CMK (cell line): ENCODE data around the gene DPP4.
"Not testable (repeated sequence)": the region's sequence is repeated elsewhere in the genome, so short reads cannot be mapped to it uniquely, and the experiment has no call there.

Experiments
- DNase-seq: peaks from one replicate; pipeline ENCODE4 v3.0.0-alpha.2; 2010; ENCODE audit warnings: low read depth

The DPP4 gene

GRCh38 chr2:162057426-162057825 lies 16.6 kb downstream of the DPP4 start:
- DNase-seq = no peak

DNA sequence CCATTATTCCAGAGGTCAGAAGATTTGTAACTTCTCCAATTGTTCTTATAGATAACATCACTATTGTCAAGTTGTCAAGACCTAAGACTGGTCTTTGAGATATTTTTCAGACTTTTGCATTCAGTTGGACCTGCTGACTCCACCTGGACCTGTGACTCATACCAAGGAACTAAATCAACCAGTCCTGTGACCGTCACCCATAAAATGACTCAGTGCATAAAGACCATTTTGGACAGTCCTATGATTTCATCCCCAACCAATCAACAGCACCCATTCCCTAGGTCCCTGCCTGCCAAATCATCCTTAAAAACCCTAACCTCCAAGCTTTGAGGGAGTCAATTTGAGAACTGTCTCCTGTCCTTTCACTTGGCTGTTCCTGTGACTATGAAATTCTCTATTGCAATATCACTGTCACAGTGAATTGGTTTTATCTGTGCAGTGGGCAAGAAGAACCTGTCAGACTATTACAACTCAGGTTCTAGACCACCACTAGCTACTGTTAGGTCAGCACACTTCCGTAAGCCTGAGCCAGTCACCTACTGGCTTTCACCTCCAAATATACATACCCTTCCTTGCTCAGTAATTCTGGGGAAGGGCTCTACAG lies 17.1 kb downstream of the DPP4 start:
- DNase-seq = no peak

DNA sequence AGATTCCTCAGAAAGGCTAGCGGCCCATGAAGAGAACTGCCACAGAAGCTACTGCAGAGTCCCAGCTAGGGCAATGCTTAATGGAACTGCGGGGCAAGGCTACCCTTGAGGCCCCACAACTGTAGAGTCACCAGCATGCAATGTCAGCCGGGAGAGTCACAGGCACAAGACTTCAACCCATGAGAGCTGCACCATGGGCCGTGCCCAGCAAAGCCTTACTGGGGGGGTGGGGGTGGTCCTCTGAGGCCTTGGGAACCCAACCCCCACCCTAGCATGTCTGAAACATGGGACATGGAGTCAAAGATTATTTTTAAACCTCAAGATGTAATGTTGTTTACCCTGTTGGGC lies 20.2 kb downstream of the DPP4 start:
- DNase-seq = no peak

GRCh38 chr2:162053066-162053807 lies 20.8 kb downstream of the DPP4 start:
- DNase-seq = no peak

GRCh38 chr2:162050513-162050961 lies 23.5 kb downstream of the DPP4 start:
- DNase-seq = no peak

- DNase-seq = not testable (repeated sequence)
These were observed 24.9 kb downstream of the DPP4 start for GRCh38 chr2:162049089-162049488.

DNA sequence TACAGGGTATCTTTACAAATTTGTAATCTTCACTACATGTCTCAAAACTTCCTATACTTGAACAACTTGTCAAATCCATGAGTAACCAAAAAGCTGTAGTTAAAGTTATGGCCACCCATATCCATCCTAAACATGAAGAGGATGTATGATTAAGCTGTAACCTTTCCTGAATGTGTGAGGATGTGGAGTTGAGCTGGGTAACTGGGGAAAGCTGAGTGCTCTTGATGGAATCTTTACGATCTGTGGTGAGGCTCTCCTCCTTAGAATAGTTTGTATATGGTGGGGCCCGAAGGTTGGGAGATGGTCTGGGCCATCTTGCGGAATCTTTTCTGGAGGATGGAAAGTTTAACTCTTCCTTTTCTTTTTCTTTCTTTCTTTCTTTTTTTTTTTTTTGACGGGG lies 29.4 kb downstream of the DPP4 start:
- no peak for DNase-seq

DNA sequence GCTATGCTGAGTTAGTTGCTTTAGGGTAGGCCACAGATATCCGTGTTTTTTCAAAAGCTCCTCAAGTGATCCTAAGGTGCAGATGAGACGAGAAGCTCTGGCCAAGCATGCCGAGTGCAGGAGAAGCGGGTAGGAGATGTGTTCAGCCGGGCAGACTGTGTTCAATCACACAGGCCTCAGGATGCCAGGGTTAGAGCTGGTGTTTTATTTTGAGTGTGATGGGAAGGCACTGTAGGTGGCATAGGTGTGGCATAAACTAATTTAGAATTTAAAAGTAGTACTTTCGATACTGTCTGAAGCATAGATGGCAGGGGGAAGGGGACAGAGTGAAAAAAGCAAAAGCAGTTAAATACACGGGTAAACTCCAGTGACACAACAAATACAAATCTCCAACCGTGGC lies 30.9 kb downstream of the DPP4 start:
- DNase-seq = no peak

DNA sequence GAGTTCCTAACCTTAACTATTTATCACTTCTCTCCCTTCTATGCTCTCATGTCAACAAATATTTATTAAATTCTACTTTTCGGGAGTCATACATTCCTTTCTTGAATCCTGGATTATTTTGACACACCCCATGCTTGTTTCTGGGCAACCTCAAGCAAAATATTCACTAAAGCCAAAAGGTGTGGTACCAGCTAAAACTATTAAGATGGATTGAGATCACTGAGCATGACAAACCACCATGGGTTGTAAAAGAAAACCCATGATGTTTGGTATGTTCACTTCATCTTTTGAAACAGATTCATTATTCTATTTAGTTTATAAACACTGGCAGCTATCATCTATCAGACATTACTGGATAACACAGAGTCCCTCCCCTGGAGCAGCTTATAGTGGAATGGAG lies 32.5 kb downstream of the DPP4 start:
- DNase-seq = no peak

DNA sequence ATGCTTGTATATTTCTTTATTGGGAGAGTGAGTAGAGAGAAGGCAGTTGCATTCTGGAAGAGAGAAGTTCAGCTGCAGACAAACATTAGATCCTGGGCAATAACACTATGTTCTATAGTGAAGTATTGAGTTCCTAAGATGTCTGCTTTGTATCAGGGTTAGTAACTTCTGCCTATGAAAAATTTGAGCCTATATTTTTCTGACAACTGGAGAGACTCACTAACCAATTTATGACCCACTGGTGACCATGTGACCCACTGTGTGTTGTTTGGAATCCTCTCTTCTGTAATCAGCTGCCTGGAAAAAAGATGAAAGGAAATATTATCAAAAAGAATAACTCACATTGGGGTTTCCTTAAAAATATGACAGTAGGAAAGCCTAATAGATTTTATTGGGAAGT lies 35.3 kb downstream of the DPP4 start:
- DNase-seq = no peak

DNA sequence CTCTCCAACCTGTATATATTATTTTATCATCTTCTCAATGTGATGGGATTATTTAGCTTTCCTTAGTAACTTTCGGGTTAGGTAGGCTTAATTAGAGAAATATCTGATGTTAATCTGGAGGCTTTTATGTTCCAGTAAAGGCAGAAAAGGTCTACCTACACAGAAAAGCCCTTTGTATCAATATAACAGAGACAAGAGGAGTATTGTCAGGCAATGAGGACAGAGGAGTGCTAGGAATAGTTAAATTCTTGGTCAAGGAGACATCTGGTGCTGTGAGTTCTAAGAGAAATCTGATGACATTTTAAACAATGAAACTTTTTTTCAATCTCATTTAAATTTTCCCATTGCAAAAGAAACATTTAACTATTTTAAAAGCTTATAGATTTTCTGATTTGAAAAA lies 36.1 kb downstream of the DPP4 start:
- DNase-seq = no peak

- no peak for DNase-seq
These were observed 36.8 kb downstream of the DPP4 start for GRCh38 chr2:162037028-162037795.

DNA sequence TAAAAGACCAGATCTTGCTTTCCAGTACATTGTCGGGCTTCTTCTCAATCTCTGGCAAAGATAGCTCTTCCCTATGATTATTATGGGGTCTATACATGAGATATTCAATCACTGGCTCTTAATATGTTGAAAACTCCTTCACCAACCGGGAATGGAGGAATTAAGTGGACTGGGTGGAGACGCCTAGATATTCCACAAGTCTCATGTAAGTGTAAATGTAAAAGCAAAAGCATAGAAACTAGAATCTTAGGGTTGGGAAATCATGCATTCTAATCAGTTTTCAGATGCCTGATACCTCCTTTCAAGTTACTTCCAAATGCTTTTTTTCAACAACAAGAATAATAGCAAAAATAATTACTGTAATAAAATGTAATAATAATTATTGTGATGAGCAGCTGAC lies 38.0 kb downstream of the DPP4 start:
- DNase-seq = no peak

DNA sequence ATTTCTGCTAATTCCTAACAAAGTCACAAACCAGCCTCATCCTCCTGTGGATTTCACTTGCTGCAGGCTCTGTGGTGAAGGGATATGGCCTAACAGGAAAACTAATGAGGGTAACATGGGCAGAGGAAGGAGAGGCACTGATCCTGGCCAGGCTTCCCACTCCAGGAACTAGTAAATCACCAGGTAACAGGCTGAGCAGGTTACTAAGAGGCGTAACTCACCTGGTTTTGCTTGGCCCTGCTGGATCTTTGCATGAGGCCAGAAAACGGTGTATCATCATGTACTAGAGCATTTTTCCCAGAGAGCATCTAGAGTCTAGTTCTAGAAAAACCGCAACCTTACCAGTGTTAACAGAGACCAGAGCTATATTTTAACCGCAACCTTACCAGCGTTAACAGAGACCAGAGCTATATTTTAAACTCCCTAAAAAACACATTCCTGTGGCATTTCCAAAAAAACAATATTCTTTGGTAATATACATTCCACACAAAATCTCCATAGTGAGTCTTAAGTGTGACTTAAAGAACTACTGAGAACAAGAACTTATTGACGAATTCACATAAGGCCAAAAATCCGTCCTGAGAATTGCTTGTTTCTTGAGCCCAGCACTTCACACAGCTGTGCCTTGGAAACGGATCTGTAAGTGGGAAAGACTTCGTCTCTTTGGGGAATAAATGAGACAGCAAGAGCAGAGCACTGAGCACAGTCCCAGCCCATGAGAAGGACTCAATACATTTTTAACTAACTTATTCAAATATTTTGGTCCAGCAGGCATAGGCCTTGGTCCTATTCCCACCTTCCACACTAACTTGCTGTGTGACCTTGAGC lies 43.4 kb downstream of the DPP4 start:
- DNase-seq = no peak

- no peak for DNase-seq
These were observed 44.6 kb downstream of the DPP4 start for GRCh38 chr2:162029287-162029901.

DNA sequence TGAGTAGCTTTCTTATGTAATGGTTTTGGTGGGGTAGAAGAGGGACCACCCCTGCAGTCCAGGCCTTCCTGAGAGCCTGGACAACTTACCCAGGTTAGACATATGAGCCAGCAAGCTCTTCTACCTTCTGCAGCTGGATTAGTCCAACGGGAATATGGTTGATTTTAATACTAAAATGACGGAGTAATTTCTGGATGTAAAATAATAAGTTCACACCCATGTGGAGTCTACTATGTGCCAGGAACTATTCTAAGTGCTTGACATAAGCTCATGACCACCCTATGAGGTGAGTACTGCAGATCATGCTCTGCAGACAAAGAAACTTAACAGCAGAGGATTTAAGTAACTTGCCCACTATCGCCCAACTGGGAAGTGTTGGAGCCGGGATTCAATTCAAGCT lies 45.5 kb downstream of the DPP4 start:
- no peak for DNase-seq

- DNase-seq = no peak
These were observed 48.7 kb downstream of the DPP4 start for GRCh38 chr2:162025121-162025911.

GRCh38 chr2:162022290-162022945 lies 51.6 kb downstream of the DPP4 start:
- no peak for DNase-seq

GRCh38 chr2:162021516-162022058 lies 52.4 kb downstream of the DPP4 start:
- no peak for DNase-seq

- no peak for DNase-seq
These were observed 55.5 kb downstream of the DPP4 start for GRCh38 chr2:162018530-162018929.
